NCI-H2107 treated with DMSO at 0.1 percent for 48 hours (cell line): Measurements from ENCODE around the gene NQO2.
"Not testable (repeated sequence)": the region's sequence is repeated elsewhere in the genome, so short reads cannot be mapped to it uniquely, and the experiment has no call there.

Experiments
- DNase-seq: peaks from one replicate; lab custom pipeline; 2025; ENCODE audit not compliant: unreplicated experiment; lab: John Stamatoyannopoulos, UW

Gene NQO2

GRCh38 chr6:2969549-2969948 lies 30.1 kb upstream of the NQO2 start:
- no peak for DNase-seq

DNA sequence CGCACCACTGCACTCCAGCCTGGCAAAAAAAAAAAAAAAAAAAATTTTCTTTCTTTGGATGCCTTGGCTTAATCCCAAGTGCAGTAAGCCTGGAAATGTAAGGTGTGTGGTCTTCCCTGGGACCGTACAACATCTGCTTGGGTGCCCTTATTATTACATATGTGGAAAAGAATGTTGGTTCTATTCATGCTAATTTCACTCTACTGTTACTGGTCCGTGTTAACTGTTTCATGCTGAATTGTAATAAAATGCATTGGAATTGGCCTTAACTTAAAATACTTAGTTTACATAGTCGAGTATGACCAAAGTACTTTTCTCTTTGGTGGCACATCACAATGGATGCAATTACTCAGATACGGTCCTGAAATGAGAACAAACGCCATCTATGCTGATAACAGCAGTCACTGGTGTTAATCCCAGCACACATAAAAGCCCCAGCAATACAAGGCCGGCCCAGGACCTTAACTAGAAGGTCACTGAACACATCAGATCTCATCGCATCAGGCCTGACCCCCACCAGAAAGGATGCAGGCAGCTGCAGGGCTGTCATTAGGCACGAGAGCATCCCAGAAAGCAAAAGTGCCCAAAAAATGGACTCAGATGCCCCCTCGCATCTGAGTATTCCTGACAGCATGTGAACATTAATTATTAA lies 29.5 kb upstream of the NQO2 start:
- DNase-seq: no peak

DNA sequence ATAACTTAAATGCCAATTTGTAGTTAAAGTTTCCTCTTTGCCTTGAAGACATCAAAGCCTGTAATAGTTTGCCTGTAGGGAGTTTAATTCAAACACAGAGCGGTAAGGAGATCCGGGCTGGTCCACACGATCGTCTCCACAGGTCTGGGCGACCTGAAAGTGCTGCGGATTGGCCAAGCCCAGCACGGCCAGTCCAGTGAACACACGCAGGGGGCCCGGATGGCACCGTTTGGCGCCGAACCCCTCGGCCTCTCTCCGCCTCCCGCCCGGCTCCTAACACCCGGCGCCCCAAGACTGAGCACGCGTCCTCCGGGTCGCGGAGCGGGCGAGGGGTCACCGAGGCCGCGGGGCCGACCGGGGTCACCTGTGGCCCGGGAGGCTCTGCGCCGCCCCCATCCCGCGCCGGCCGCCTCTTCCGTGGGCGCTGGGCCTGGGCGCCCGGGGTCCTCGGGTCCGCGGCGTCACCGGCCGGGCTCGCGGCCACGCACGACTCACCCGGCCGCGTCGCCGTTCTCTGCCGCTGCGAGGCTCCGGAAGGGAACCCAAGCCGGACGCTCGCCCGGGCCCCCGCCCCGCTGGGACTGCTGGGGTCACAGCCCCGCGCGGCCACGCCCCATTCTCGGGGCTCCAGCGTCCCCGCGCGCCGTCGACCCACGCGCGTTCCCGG lies 28.8 kb upstream of the NQO2 start:
- no peak for DNase-seq

DNA sequence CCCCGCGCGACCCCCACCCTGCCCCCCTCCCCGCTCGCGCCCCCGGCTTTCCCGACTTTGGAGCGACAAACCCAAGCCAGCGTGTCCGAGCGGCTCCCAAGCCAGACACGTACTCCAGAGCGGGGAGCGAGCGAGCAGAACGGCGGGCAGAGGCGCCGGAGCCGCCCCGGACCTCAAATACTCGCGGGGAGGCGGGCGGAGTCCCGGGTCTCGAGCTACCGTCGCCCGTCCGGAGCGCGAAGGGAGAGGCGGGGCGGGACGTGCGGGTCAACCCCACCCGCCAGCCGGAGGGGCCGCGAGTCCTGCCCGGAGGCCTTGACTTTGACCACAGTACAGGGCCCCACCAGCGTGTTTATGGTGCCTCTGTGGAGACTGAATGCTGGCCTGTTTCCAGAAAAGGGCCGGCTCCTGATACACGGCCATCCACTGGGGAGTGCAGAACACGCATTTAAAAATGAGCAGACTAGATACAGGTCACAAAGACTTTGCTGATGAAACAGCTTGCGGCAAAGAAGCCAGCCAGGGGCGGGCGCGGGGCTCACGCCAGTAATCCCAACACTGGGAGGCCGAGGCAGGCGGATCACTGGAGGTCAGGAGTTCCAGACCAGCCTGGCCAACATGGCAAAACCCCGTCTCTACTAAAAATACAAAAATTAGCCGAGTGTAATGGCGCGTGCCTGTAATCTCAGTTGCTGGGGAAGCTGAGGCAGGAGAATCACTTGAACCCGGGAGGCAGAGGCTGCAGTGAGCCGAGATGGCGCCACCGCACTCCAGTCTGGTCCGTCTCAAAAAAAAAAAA lies 28.1 kb upstream of the NQO2 start, which contains the start of gene SERPINB6:
Gene SERPINB6, minus strand, starts transcription at position 148 of the 799 bp plus-strand sequence. CDS start 12,235 bp downstream, outside the sequence.
- no peak for DNase-seq

DNA sequence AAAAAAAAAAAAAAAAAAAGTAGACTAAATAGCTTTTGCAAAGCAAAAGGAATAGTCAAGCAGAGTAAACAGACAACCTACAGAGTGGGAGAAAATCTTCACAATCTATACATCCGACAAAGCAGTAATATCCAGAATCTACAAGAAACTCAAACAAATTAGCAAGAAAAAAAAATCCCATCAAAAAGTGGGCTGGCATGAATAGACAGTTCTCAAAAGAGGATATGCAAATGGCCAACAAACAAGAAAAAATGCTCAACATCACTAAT lies 27.5 kb upstream of the NQO2 start:
- DNase-seq: not testable (repeated sequence)

DNA sequence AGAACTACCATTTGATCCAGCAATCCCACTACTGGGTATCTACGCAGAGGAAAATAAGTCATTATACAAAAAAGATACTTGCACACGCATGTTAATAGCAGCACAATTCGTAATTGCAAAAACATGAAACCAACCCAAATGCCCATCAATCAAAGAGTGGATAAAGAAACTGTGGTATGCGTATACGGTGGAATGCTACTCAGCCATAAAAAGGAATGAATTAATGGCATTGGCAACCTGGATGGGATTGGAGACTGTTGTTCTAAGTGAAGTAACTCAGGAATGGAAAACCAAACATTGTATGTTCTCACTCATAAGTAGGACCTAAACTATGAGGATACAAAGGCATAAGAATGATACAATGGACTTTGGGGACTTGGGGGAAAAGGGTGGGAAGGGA lies 27.0 kb upstream of the NQO2 start:
- not testable (repeated sequence) for DNase-seq

DNA sequence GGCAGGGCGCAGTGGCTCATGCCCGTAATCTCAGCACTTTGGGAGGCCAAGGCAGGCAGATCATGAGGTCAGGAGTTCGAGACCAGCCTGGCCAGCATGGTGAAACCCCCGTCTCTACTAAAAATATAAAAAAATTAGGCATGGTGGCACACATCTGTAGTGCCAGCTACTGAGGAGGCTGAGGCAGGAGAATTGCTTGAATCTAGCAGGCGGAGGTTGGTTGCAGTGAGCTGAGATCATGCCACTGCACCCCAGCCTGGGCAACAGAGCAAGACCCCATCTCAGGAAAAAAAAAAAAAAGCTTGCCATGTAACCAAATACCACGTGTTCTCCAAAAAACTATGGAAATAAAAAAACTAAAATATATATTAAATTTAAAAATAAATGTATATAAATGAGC lies 26.5 kb upstream of the NQO2 start:
- not testable (repeated sequence) for DNase-seq

DNA sequence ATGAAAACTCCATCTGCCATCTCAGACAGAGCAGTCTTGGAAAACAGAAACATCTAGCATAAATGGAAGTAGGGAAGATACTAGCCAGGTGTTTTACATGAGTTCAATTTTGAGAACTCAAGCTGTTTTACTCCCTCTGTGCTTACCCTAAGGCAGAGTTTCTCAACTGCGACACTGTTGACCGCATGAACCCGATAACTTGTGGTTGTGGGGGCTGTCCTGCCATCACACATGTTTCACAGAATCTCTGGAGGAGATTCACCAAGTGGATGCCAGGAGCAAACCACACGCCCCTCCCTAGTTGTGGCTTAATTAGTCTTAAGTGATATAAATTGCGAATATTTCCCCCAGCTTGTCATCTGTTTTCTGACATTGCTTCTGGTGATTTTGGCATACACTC lies 26.0 kb upstream of the NQO2 start:
- no peak for DNase-seq

DNA sequence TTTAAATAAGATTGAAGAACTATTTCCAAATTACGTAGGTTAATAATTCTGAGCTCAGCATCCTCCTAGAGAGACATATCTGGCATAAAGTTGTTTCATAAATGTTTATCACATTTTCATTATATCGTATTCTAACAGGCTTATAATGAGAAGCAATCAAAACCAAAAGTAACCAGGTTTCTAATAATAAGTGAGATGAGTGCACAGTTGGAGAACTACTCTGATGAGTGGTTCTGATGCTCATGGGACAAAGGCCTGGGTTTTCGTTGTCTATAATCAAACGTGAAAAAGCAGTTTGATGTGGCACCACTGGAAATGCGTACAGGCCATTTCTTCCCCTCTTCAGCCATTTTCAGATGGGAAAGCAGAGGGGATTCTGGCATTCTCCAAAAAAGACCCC lies 23.6 kb upstream of the NQO2 start:
- no peak for DNase-seq

DNA sequence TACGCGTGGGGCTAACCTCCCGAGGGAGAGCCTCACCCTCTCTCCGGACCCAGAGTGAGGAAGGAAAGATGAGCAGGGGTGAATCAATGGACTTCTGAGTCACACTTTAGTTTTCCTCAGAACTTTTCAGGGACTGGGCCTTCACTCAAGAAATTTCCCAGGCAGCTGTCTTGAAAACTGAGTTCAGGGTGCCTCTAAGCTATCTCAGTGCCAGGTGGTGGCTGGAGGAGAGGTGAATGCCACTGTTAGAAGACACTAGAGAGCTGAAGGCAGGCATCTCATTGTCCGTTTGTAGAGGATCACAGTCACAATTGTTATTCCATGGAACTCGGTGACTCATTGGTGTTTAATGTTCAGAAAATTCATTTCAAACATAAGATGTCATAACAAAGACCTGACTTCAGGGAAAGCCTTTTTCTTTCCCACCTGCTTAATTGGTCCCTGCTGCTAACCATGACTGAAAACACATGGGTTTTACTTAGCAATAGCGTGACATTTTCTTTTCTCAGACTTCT lies 23.1 kb upstream of the NQO2 start:
- DNase-seq: no peak

- DNase-seq: no peak
Observed at GRCh38 chr6:2977290-2977689, 22.4 kb upstream of the NQO2 start.

- peak; percentile 17 for DNase-seq
Observed at GRCh38 chr6:2977799-2978590, 21.7 kb upstream of the NQO2 start.

DNA sequence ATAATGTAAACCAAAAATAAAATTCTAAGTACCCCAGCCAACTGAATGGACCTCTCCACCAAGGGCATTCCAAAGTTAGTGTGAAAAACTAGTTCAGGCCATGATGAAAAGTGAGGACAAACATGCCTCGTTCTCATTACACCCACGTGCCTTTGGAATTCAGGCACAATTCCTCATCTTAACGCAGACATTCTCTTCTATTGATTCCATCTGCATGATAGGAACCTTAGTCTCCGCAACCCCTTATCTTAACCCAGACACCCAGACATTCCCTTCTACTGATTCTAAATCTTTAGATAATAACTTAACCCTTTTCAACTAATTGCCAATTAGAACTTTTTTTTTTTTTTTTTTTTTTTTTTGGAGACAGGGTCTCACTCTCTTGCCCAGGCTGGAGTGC lies 20.8 kb upstream of the NQO2 start:
- no peak for DNase-seq

DNA sequence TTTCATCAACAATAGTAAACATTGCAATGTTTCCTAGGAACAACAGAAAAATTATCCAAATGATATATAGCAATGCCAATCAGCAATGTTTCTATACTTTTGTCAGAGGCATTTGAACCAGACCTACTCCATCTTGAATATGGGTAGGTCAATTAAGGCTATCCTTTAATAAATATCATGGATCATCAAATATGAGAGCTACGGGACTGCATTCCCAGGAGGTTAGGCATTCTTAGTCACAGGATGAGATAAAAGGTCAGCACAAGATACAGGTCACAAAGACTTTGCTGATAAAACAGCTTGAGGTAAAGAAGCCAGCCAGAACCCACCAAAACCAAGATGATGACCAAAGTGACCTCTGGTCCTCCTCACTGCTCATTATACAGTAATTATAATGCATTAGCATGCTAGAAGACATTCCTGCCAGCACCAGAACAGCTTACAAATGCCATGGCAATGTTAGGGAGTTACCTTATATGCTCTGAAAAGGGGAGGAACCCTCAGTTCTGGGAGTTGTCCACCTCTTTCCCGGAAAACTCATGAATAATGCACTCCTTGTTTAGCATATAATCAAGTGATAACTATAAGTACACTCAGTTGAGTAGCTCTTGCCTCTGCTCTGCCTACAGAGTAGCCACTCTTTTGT lies 19.8 kb upstream of the NQO2 start:
- no peak for DNase-seq

DNA sequence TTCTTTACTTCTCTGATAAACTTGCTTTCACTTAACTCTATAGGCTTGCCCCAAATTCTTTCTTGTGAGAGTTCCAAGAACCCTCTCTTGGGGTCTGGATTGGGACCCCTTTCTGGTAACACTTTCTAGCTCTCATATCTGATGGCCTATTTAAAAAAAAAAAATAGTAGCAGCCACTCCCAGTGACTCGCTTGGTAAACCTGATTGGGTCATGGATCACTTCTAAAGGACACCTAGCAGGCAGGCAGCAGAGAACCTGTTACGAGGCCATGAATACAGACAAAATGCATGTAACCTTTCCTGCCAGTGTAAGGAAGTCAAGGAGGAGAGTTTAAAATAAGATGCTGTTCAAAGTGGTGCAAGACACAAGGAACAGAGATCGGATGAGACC lies 19.2 kb upstream of the NQO2 start:
- DNase-seq: no peak

DNA sequence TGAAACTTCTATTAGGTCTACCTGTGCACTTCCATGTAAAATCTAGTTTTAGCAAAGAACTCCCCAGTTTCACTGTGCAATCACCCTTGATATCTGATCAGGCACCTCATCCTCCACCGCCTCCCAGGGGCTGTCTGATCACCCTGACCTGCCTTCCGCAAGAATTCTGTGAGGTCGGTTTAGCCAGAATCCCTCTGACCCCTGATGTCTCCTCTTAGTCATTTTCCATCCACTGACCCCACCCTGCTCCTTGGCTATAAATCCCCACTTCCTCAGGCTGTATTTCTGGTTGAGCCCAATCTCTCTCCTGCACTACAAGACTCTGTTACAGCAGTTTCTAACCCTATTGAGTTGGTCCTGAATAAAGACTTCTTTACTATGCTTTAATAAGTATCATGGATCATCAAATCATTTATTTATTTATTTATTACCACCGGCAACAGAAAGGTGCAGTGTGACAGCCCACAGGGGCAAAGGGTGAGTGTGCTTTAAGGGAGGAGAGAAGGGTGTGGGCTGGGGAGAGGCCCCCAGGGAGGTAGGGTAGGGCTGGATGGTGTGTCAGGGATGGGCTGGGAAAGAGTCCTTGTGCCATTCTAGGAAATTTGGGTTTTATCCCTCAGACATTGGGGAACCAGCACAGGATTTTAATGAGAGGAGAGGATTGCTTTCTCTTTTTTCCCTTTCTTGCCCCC lies 17.1 kb upstream of the NQO2 start:
- no peak for DNase-seq

GRCh38 chr6:2984738-2985406 lies 14.8 kb upstream of the NQO2 start:
- no peak for DNase-seq

GRCh38 chr6:2986722-2987221 lies 12.9 kb upstream of the NQO2 start:
- no peak for DNase-seq

GRCh38 chr6:2988094-2988425 lies 11.6 kb upstream of the NQO2 start:
- no peak for DNase-seq
